Neuronal stem cell (in vitro differentiated cells): ENCODE measurements around the gene SPX.
A peak's percentile ranks its signal among the peaks of the same experiment; 100 is the strongest.

Experiments
- DNase-seq: peaks from one replicate; pipeline ENCODE4 v3.0.0-alpha.2; 2013; ENCODE audit warnings: low spot score
- H2AFZ ChIP-seq: one replicate; pipeline ENCODE4 v1.6.1; 2013; ENCODE audit warnings: mild to moderate bottlenecking, low read length, inconsistent platforms
- H2AK5ac ChIP-seq: 2 replicates; pipeline ENCODE4 v1.6.1; 2013; ENCODE audit warnings: low read depth, mild to moderate bottlenecking, inconsistent platforms, low read length, moderate library complexity, mixed read lengths
- H2BK120ac ChIP-seq: 2 replicates; pipeline ENCODE4 v1.6.1; 2013; ENCODE audit warnings: low read depth, mild to moderate bottlenecking, inconsistent platforms, low read length, moderate library complexity, mixed read lengths
- H2BK12ac ChIP-seq: one replicate; pipeline ENCODE4 v1.6.1; 2013; ENCODE audit warnings: low read length, inconsistent platforms
- H2BK15ac ChIP-seq: 2 replicates; pipeline ENCODE4 v1.6.1; 2013; ENCODE audit warnings: mild to moderate bottlenecking, low read length, inconsistent platforms, mixed read lengths
- H2BK5ac ChIP-seq: one replicate; pipeline ENCODE4 v1.6.1; 2013; ENCODE audit warnings: inconsistent platforms, mild to moderate bottlenecking, low read length, moderate library complexity
- H3K14ac ChIP-seq: one replicate; pipeline ENCODE4 v1.6.1; 2013; ENCODE audit warnings: low read length, inconsistent platforms
- H3K18ac ChIP-seq: 2 replicates; pipeline ENCODE4 v1.6.1; 2013; ENCODE audit warnings: low read length, inconsistent platforms
- H3K23ac ChIP-seq: 2 replicates; pipeline ENCODE4 v1.6.1; 2013; ENCODE audit warnings: low read depth, mild to moderate bottlenecking, mixed read lengths, low read length, inconsistent platforms; ENCODE audit not compliant: poor library complexity
- H3K27ac ChIP-seq: replicated peaks from 3 replicates; pipeline ENCODE4 v1.5.1; 2013; ENCODE audit warnings: low read length, inconsistent platforms
- H3K27me3 ChIP-seq, 3 experiments: 2 replicates each; pipeline ENCODE4 v1.6.1; 2013; ENCODE audit warnings: low read length in 3 of 3, mild to moderate bottlenecking in 2 of 3, inconsistent platforms in 1 of 3, low read depth in 1 of 3, mixed read lengths in 1 of 3, moderate library complexity in 1 of 3; ENCODE audit not compliant: control insufficient read depth in 3 of 3, insufficient read depth in 3 of 3
- H3K36me3 ChIP-seq, 2 donors: replicated peaks in 1 of 2; 2 replicates each; pipeline ENCODE4 v1.6.1; 2013; ENCODE audit warnings: low read length in 2 of 2; ENCODE audit not compliant: control insufficient read depth in 2 of 2, insufficient read depth in 2 of 2
- H3K4ac ChIP-seq: 2 replicates; pipeline ENCODE4 v1.6.1; 2013; ENCODE audit warnings: inconsistent platforms, mild to moderate bottlenecking, low read length, moderate library complexity
- H3K4me1 ChIP-seq, 2 donors: 1 replicate in 1 of 2; 2 replicates in 1 of 2; pipeline ENCODE4 v1.6.1; 2013; ENCODE audit warnings: low read length in 2 of 2, low read depth in 1 of 2; ENCODE audit not compliant: control insufficient read depth in 2 of 2, insufficient read depth in 1 of 2
- H3K4me2 ChIP-seq: one replicate; pipeline ENCODE4 v1.6.1; 2013; ENCODE audit warnings: mild to moderate bottlenecking, low read length, inconsistent platforms; ENCODE audit not compliant: insufficient read depth, poor library complexity, severe bottlenecking
- H3K4me3 ChIP-seq, 2 donors: 2 replicates each; pipeline ENCODE4 v1.5.1; 2013; ENCODE audit warnings: low read length in 2 of 2, mild to moderate bottlenecking in 2 of 2, inconsistent platforms in 1 of 2, moderate library complexity in 1 of 2
- H3K79me1 ChIP-seq: one replicate; pipeline ENCODE4 v1.6.1; 2013; ENCODE audit warnings: low read depth, mild to moderate bottlenecking, inconsistent platforms, low read length, moderate library complexity
- H3K9ac ChIP-seq: one replicate; pipeline ENCODE4 v1.6.1; 2013; ENCODE audit warnings: mild to moderate bottlenecking, low read depth, low read length, inconsistent platforms; ENCODE audit not compliant: poor library complexity
- H3K9me3 ChIP-seq, 2 donors: replicated peaks in 1 of 2; 2 replicates each; pipeline versions ENCODE3 to v1.6.1; 2013; ENCODE audit warnings: low read length in 2 of 2, mild to moderate bottlenecking in 2 of 2, inconsistent platforms in 1 of 2, low read depth in 1 of 2, mixed read lengths in 1 of 2, moderate library complexity in 1 of 2; ENCODE audit not compliant: control insufficient read depth in 2 of 2, insufficient read depth in 1 of 2
- H4K8ac ChIP-seq: one replicate; pipeline ENCODE4 v1.6.1; 2013; ENCODE audit warnings: low read depth, mild to moderate bottlenecking, inconsistent platforms, low read length, moderate library complexity
- H4K91ac ChIP-seq: one replicate; pipeline ENCODE4 v1.6.1; 2013; ENCODE audit warnings: low read length, low read depth, mild to moderate bottlenecking, inconsistent platforms; ENCODE audit not compliant: poor library complexity
- WGBS, 2 donors: extraction: QIAGEN DNeasy Blood & Tissue Kit; methylation state at CpG; one replicate each; pipeline ENCODE4 v1.1.7; 2013; ENCODE audit warnings: missing lambda C conversion rate in 2 of 2, mixed read lengths in 1 of 2; ENCODE audit not compliant: insufficient read length in 2 of 2, insufficient replicate concordance in 1 of 2; ENCODE audit errors: extremely low coverage in 2 of 2; 5-methylcytosine and 5-hydroxymethylcytosine counted together

SPX gene

GRCh38 chr12:21485998-21486397 lies 40.1 kb upstream of the SPX start:
- Histone ChIP-seq H3K9ac (no peak overlapping the region), H3K4me3 (no peak overlapping the region), H4K91ac (no peak overlapping the region), H3K14ac (no peak overlapping the region), H2BK15ac (no peak overlapping the region), H2AK5ac (no peak overlapping the region), H3K4ac (no peak overlapping the region), H3K18ac (no peak overlapping the region), H3K79me1 (peaks cover 2% of the 10 kb centered on the region), H3K36me3 (peaks cover 8 to 94% of the 10 kb centered on the region in 2 donors), H3K4me2 (no peak overlapping the region), H2BK120ac (no peak overlapping the region), H2BK12ac (no peak overlapping the region), H3K9me3 (no peaks in the 10 kb centered on the region), H3K4me1 (no peaks in the 10 kb centered on the region), H3K27ac (no peak overlapping the region), H4K8ac (no peak overlapping the region), H2BK5ac (no peak overlapping the region), H3K27me3 (no peaks in the 10 kb centered on the region), H2AFZ (no peak overlapping the region), H3K23ac (no peak overlapping the region)
- no peak for DNase-seq

- DNase-seq = no peak
- no peak overlapping the region for H2BK5ac ChIP-seq
- H3K27me3 ChIP-seq = no peaks in the 10 kb centered on the region
- no peak overlapping the region for H2AK5ac ChIP-seq
- no peak overlapping the region for H3K9ac ChIP-seq
- H4K8ac ChIP-seq = no peak overlapping the region
- no peak overlapping the region for H2BK15ac ChIP-seq
- no peak overlapping the region for H3K14ac ChIP-seq
- H2BK12ac ChIP-seq = no peak overlapping the region
- H3K27ac ChIP-seq = no peak overlapping the region
- no peak overlapping the region for H2BK120ac ChIP-seq
- H4K91ac ChIP-seq = no peak overlapping the region
- no peaks in the 10 kb centered on the region for H3K9me3 ChIP-seq
- no peak overlapping the region for H3K18ac ChIP-seq
- no peak overlapping the region for H3K4me2 ChIP-seq
- H2AFZ ChIP-seq = no peak overlapping the region
- peaks cover 3 to 14% of the 10 kb centered on the region in 2 donors for H3K4me1 ChIP-seq
- H3K4ac ChIP-seq = no peak overlapping the region
- H3K23ac ChIP-seq = no peak overlapping the region
- peak overlapping the region in 1 of 2 donors; percentile 14 for H3K4me3 ChIP-seq
- peaks cover 11 to 44% of the 10 kb centered on the region in 2 donors for H3K36me3 ChIP-seq
- no CpG with 5 or more reads among the region's 2 CpGs for WGBS, 2 donors
- H3K79me1 ChIP-seq = peaks cover 3% of the 10 kb centered on the region
Measured at GRCh38 chr12:21499765-21500164, 26.3 kb upstream of the SPX start.

- H3K36me3 ChIP-seq = peaks cover 9 to 34% of the 10 kb centered on the region in 2 donors
- H4K91ac ChIP-seq = no peak overlapping the region
- no peak overlapping the region for H3K9ac ChIP-seq
- DNase-seq = no peak
- peak overlapping the region; percentile 90 for H2AFZ ChIP-seq
- no peak overlapping the region for H3K14ac ChIP-seq
- no peaks in the 10 kb centered on the region for H3K27me3 ChIP-seq
- H3K23ac ChIP-seq = no peak overlapping the region
- H2BK15ac ChIP-seq = no peak overlapping the region
- no peak overlapping the region for H4K8ac ChIP-seq
- no peak overlapping the region for H2AK5ac ChIP-seq
- no peak overlapping the region for H3K18ac ChIP-seq
- WGBS, 2 donors = no CpG with 5 or more reads among the region's 8 CpGs
- no peak overlapping the region for H2BK12ac ChIP-seq
- no peak overlapping the region for H2BK5ac ChIP-seq
- H3K79me1 ChIP-seq = peaks cover 3% of the 10 kb centered on the region
- peak overlapping the region; percentile 43 for H3K4me2 ChIP-seq
- no peak overlapping the region for H2BK120ac ChIP-seq
- H3K9me3 ChIP-seq = no peaks in the 10 kb centered on the region
- H3K27ac ChIP-seq = no peak overlapping the region
- H3K4me1 ChIP-seq = peaks cover 3 to 14% of the 10 kb centered on the region in 2 donors
- no peak overlapping the region for H3K4ac ChIP-seq
- peak overlapping the region; percentile 63 to 85 for H3K4me3 ChIP-seq
Measured at GRCh38 chr12:21500786-21501257, 25.3 kb upstream of the SPX start.

- no peak within 1 kb of the TSS for H2BK12ac ChIP-seq
- peak within 1 kb of the TSS; percentile 74 for H3K9ac ChIP-seq
- H2BK5ac ChIP-seq = no peak within 1 kb of the TSS
- H2BK15ac ChIP-seq = no peak within 1 kb of the TSS
- peak within 1 kb of the TSS; percentile 63 for H3K18ac ChIP-seq
- peak; percentile 96 for DNase-seq
- H3K9me3 ChIP-seq = no peaks in the 10 kb centered on the region
- no CpG with 5 or more reads among the region's 61 CpGs for whole genome bisulfite sequencing, 2 donors
- peaks cover 3 to 14% of the 10 kb centered on the region in 2 donors for H3K4me1 ChIP-seq
- peak within 1 kb of the TSS; percentile 58 for H3K4me2 ChIP-seq
- no peak within 1 kb of the TSS for H2BK120ac ChIP-seq
- peaks cover 3% of the 10 kb centered on the region for H3K79me1 ChIP-seq
- H3K14ac ChIP-seq = no peak within 1 kb of the TSS
- peaks cover 6 to 28% of the 10 kb centered on the region in 2 donors for H3K36me3 ChIP-seq
- peak within 1 kb of the TSS; percentile 63 to 96 for H3K4me3 ChIP-seq
- no peak within 1 kb of the TSS for H3K4ac ChIP-seq
- H2AK5ac ChIP-seq = no peak within 1 kb of the TSS
- peak within 1 kb of the TSS; percentile 27 for H3K23ac ChIP-seq
- no peaks in the 10 kb centered on the region for H3K27me3 ChIP-seq
- H4K91ac ChIP-seq = no peak within 1 kb of the TSS
- peak within 1 kb of the TSS; percentile 93 for H2AFZ ChIP-seq
- peak within 1 kb of the TSS; percentile 77 for H3K27ac ChIP-seq
- no peak within 1 kb of the TSS for H4K8ac ChIP-seq
Measured at GRCh38 chr12:21501258-21502163, 24.6 kb upstream of the SPX start, which contains the start of the genes GOLT1B and RECQL. Gene GOLT1B (plus strand): TSS chr12:21501789. CDS start chr12:21501924, 135 bp downstream. Gene RECQL (minus strand): TSS chr12:21501635. CDS start chr12:21499570, 2,065 bp downstream.
